ENCODE results near the gene QSOX1.

Gene QSOX1

DNA sequence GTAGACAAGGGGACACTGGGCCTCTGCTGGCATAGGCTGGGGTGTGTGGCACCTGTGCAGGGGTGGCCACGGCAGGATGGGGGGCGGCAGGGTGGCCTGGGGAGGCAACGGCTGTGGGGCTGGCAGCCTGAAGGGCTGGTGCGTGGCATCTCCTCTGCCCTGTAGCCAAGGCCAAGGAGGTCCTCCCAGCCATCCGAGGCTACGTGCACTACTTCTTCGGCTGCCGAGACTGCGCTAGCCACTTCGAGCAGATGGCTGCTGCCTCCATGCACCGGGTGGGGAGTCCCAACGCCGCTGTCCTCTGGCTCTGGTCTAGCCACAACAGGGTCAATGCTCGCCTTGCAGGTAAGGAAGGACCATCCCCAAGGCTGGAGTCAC lies 39.4 kb downstream of the QSOX1 start:
- Histone ChIP-seq H4K20me1 (ENCODE audit: insufficient read depth, low read length) (no peaks in the 10 kb centered on the region), H3K9ac (ENCODE audit: low read length) (no peak overlapping the region), H3K4me2 (ENCODE audit: low read length) (no peak overlapping the region), H3K36me3 (replicated peaks; ENCODE audit: low read depth, low read length) (no peaks in the 10 kb centered on the region), H2AFZ (ENCODE audit: low read depth, low read length) (no peak overlapping the region), H3K4me3 (ENCODE audit: low read length) (no peak overlapping the region), H3K27me3 (ENCODE audit: low read depth, low read length) (no peaks in the 10 kb centered on the region), H3K4me1 (ENCODE audit: low read length) (no peaks in the 10 kb centered on the region), H3K9me3 (ENCODE audit: insufficient read depth, low read length) (no peaks in the 10 kb centered on the region), H3K27ac (ENCODE audit: low read length) (no peak overlapping the region), H3K79me2 (ENCODE audit: low read length) (no peaks in the 10 kb centered on the region)
- no peak for TF ChIP-seq EZH2phosphoT487 (IDR thresholded peaks at IDR 0.05; ENCODE audit: low read depth)
- TF ChIP-seq, protein P1, sequence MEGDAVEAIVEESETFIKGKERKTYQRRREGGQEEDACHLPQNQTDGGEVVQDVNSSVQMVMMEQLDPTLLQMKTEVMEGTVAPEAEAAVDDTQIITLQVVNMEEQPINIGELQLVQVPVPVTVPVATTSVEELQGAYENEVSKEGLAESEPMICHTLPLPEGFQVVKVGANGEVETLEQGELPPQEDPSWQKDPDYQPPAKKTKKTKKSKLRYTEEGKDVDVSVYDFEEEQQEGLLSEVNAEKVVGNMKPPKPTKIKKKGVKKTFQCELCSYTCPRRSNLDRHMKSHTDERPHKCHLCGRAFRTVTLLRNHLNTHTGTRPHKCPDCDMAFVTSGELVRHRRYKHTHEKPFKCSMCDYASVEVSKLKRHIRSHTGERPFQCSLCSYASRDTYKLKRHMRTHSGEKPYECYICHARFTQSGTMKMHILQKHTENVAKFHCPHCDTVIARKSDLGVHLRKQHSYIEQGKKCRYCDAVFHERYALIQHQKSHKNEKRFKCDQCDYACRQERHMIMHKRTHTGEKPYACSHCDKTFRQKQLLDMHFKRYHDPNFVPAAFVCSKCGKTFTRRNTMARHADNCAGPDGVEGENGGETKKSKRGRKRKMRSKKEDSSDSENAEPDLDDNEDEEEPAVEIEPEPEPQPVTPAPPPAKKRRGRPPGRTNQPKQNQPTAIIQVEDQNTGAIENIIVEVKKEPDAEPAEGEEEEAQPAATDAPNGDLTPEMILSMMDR (IDR thresholded peaks at IDR 0.05; ENCODE audit: low read depth, low read length), result no peak

DNA sequence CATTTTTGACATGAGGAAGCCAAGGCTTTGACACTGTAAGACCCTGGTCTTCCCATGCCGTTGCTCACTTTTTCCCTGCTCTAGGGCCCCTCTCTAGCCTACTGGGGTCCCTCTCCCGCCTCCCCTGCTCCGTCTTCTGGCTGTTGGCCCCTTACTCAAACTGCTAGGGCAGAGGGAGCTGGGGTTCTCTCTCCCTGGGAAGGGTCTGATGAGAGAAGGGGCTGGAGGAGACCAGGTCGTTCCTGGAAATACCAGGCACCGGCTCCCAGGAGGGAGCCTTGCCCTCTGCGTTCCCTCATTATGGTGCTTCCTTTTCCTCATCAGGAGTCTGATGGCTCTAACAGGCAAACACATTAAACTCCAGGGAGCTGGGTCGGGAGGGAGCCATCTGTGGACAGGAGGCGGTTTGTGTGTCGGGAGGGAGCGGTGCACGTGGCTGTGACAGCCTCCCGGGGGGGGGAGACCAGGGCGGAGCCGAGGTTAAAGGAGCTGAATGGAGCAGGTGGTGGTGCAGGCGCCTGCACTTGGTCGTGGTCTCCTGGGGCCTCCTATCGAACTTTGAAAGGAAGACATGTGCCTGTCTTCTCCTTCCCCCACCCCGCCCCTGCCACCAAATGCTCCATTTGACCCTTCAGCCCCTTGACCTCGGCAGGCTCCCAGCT lies 40.0 kb downstream of the QSOX1 start:
- H3K79me2 ChIP-seq (ENCODE audit: low read length), result no peaks in the 10 kb centered on the region

DNA sequence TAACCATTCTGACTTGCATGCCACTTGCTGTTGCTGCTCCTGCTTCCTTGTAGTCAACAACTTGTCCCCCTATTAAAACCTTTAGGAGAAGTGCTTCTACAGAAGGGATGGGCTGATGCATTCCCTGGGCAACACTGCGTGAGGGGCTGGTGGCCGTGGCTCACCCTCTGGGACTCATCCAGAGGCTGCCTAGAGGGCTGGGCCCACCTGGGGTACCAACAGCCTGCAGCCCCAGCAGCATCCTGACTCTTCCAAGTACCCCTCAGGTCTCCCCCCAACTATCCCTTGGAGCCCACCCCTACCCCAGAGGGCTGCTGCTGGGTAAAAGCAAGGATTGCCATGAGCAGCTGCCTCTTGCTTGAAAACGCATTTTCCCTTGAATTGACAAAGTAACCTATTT lies 40.7 kb downstream of the QSOX1 start:
- Histone ChIP-seq H3K4me1 (ENCODE audit: low read length) (no peaks in the 10 kb centered on the region), H3K79me2 (ENCODE audit: low read length) (no peaks in the 10 kb centered on the region), H3K36me3 (replicated peaks; ENCODE audit: low read depth, low read length) (no peaks in the 10 kb centered on the region), H3K27me3 (ENCODE audit: low read depth, low read length) (no peaks in the 10 kb centered on the region), H3K9me3 (ENCODE audit: insufficient read depth, low read length) (no peaks in the 10 kb centered on the region), H4K20me1 (ENCODE audit: insufficient read depth, low read length) (no peaks in the 10 kb centered on the region), H3K4me2 (ENCODE audit: low read length) (no peak overlapping the region), H3K9ac (ENCODE audit: low read length) (no peak overlapping the region), H3K27ac (ENCODE audit: low read length) (no peak overlapping the region), H3K4me3 (ENCODE audit: low read length) (no peak overlapping the region), H2AFZ (ENCODE audit: low read depth, low read length) (no peak overlapping the region)
- no peak for TF ChIP-seq EZH2phosphoT487 (IDR thresholded peaks at IDR 0.05; ENCODE audit: low read depth)
- TF ChIP-seq, protein P1 (IDR thresholded peaks at IDR 0.05; ENCODE audit: low read depth, low read length), result no peak

More for the DNA sequence above, 40.0 kb downstream of the QSOX1 start:
- H3K9ac ChIP-seq (ENCODE audit: low read length), result no peak overlapping the region
- no peaks in the 10 kb centered on the region for H3K27me3 ChIP-seq (ENCODE audit: low read depth, low read length)
- no peak overlapping the region for H3K27ac ChIP-seq (ENCODE audit: low read length)
- no peaks in the 10 kb centered on the region for H4K20me1 ChIP-seq (ENCODE audit: insufficient read depth, low read length)
- TF ChIP-seq, protein P1 (IDR thresholded peaks at IDR 0.05; ENCODE audit: low read depth, low read length), result no peak
- no peak for TF ChIP-seq EZH2phosphoT487 (IDR thresholded peaks at IDR 0.05; ENCODE audit: low read depth)
- no peaks in the 10 kb centered on the region for H3K4me1 ChIP-seq (ENCODE audit: low read length)
- H2AFZ ChIP-seq (ENCODE audit: low read depth, low read length), result no peak overlapping the region
- no peak overlapping the region for H3K4me3 ChIP-seq (ENCODE audit: low read length)
- no peaks in the 10 kb centered on the region for H3K36me3 ChIP-seq (replicated peaks; ENCODE audit: low read depth, low read length)
- H3K4me2 ChIP-seq (ENCODE audit: low read length), result no peak overlapping the region
- H3K9me3 ChIP-seq (ENCODE audit: insufficient read depth, low read length), result no peaks in the 10 kb centered on the region

DNA sequence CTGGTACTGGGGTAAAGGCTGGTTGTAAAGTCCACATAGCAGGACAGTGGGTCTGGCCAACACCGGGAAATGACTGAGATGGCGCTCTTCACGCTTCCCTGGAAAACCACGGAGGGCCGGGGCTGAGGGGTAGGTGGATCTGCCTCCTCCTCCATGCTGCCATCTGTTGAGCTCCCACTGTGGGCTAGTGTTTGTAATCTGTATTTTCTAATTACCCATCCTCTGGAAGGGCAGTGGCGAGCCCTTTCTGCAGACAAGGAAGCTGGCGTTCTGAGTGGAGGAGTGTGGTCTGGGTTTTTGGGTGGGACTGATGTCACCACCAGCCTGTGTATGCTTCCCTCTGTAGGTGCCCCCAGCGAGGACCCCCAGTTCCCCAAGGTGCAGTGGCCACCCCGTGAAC lies 41.2 kb downstream of the QSOX1 start:
- H3K4me2 ChIP-seq (ENCODE audit: low read length), result no peak overlapping the region

More for the DNA sequence above, 41.2 kb downstream of the QSOX1 start:
- Histone ChIP-seq H3K79me2 (ENCODE audit: low read length) (no peaks in the 10 kb centered on the region), H4K20me1 (ENCODE audit: insufficient read depth, low read length) (no peaks in the 10 kb centered on the region), H3K9ac (ENCODE audit: low read length) (no peak overlapping the region), H3K9me3 (ENCODE audit: insufficient read depth, low read length) (no peaks in the 10 kb centered on the region), H3K27me3 (ENCODE audit: low read depth, low read length) (no peaks in the 10 kb centered on the region), H3K36me3 (replicated peaks; ENCODE audit: low read depth, low read length) (no peaks in the 10 kb centered on the region), H2AFZ (ENCODE audit: low read depth, low read length) (no peak overlapping the region), H3K4me1 (ENCODE audit: low read length) (no peaks in the 10 kb centered on the region), H3K4me3 (ENCODE audit: low read length) (no peak overlapping the region), H3K27ac (ENCODE audit: low read length) (no peak overlapping the region)
- TF ChIP-seq, protein P1 (IDR thresholded peaks at IDR 0.05; ENCODE audit: low read depth, low read length), result no peak
- no peak for TF ChIP-seq EZH2phosphoT487 (IDR thresholded peaks at IDR 0.05; ENCODE audit: low read depth)

Data from OCI-LY3 (cell line).